COR-L47 (cell line): ENCODE data around the gene TXNIP.

Experiments
- DNase-seq: peaks from one replicate; lab custom pipeline; 2025; lab: John Stamatoyannopoulos, UW

Gene TXNIP

DNA sequence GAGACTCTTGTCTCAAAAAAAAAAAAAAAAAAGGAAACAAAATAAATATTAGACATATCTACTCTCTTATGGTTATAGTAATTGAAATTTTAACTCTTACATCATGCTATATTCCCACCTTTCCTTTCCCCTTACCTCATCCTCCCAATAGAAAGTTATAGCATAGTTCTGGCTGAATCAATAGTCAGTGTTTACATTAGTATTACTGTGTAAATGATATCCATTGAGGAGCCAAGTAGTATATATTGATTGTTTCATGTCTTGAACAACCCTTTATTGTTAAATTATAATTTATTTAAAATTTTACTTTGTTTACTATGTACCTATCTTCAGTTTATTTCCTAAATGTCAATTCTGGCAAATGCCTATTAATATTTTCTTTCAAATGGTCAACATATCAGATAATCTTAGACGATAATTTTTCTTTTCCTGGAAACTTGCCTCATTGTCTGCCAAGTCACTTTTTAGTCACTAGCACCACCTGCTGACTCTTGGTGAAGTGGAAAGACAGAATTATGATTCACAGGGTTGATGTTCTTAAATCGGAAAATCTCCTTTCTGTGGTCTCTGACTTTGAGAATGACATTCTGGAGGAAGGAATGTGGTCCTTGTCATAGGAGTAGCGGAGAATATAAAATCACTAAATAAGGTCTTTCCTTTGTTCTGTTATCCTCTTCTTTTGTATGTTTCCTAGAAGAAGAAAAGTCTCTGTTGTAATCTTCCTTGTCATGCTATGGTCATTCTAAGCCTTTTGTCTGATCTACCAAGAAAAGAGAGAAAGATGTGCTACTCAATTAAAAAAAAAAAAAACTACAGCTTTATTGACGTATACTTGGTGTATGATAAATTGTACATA is 16.6 kb upstream of the TXNIP start:
- peak; percentile 64 for DNase-seq

DNA sequence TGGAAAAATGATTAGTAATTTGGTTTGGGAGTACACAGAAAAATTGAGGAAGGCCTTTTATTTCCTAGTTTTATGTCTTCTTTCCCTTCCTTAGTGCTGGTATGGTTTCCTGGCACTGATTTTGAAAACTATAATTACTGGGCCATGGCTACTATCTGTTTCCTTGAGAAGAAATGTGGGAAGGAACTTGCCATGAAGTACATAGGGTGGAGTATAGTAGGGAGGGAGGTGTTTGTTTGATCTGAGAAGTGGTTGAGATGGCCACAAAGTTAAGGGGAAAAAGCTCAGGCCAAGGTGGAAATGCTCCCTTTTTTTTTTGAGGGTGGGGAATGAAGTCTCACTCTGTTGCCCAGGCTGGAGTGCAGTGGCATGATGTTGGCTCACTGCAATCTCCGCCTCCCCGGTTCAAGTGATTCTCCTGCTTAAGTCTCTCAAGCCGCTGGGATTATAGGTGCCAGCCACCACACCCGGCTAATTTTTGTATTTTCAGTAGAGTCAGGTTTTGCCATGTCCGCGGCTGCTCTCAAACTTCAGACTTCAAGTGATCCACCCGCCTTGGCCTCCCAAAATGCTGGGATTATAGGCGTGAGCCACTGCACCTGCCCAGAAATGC is 13.9 kb upstream of the TXNIP start:
- no peak for DNase-seq

DNA sequence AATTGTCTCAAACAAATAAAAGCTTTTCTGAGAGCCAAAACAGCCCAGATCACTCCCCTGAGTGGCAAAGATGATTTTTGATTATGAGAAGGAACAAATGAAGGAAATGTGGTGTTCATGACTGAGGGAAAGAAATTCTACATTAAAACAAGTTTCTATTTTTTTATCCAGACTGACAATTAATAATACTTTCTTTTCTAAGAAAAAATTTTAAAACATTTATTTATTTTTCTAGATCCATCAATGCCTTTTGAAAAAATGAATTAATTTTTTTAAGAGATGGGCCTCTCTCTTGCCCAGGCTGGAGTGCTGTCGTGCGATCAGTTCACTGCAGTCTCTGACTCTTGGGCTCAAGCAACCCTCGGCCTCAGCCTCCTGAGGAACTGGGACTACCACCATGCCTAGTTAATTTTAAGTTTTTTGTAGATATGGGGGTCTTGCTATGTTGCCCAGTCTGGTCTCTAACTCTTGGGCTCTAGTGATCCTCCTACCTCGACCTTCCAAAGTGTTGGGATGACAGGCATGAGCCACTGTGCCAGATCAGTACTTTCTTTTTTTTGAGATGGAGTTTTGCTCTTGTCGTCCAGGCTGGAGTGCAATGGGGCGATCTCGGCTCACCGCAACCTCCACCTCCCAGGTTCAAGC is 11.2 kb upstream of the TXNIP start:
- no peak for DNase-seq

GRCh38 chr1:146001709-146002108 is 5.3 kb upstream of the TXNIP start:
- no peak for DNase-seq

- peak; percentile 67 for DNase-seq
Measured at GRCh38 chr1:145999321-146000024, 3.1 kb upstream of the TXNIP start.

DNA sequence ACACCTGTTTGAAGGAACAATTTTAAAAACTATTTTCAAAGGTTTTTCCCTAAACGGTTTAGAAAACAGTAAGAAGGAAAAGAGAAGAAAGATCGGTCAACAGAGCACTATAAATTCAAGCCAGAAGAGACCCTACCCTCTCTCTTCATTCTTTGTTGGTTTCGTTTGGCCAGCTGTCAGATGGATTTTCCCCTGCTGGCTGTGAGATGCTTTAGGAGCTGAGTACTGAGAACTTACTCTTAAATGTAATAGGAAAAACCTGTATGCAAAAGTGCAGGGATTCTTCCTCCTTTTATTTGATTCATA is 1.3 kb upstream of the TXNIP start:
- DNase-seq = no peak

- DNase-seq = no peak
Measured at GRCh38 chr1:145997016-145997717, 788 bp upstream of the TXNIP start.

DNA sequence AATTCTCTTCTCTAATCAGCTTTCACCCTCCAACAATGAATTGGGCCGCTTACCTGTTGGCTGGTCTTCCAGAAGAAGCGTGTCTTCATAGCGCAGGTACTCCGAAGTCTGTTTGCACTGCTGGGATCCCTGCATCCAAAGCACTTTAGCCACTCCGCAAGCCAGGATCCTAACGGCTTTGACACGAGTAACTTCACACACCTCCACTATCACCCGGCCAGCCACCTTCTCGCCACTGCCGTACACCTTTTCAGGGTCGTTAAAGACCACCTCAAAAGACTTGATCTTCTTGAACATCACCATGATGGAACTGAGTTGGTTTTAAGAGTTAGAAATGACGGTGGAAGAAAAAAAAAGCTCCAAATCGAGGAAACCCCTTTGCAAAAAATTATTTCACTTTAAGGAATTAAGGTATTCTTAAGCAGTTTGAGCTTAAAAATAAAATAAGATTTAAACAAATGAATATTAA is 381 bp downstream of the TXNIP start:
- peak; percentile 14 for DNase-seq

GRCh38 chr1:145995148-145995881 is 1.1 kb downstream of the TXNIP start:
- DNase-seq = no peak

- no peak for DNase-seq
Measured at GRCh38 chr1:145994391-145995120, 1.8 kb downstream of the TXNIP start.

DNA sequence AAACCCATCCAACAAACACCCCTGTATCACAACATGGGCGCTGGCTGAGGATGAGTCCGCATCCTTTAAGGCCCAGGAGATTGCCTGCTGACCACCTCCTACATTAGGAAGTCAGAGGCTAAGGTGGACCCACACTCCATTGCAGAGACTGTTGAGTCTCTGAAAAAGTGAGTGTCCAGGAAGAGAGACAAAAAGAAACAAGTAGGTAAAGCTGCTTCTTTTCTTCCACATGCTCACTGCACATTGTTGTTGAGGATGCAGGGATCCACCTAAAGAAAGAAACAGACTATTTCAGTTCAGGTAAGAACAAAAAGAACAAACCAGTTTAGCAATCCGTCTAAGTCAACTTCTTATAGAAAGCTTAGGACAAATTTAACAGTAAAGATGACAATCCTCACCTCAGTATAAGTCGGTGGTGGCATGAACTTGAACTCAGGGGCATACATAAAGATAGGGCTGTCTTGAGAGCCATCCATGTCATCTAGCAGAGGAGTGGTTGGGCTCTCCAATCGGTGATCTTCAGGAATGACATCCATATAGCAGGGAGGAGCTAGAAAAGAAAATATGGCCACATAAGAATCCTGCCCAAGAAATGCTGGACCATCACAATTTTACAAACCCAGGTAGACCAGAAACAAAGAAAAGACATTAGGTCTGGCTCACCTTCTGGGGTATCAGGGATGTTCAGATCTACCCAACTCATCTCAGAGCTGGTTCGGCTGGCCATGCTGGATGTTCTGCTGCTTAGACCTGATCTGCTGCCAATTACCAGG is 2.6 kb downstream of the TXNIP start:
- no peak for DNase-seq

GRCh38 chr1:145992958-145993617 is 3.3 kb downstream of the TXNIP start:
- DNase-seq = no peak

GRCh38 chr1:145992502-145992936 is 3.9 kb downstream of the TXNIP start:
- DNase-seq = no peak

DNA sequence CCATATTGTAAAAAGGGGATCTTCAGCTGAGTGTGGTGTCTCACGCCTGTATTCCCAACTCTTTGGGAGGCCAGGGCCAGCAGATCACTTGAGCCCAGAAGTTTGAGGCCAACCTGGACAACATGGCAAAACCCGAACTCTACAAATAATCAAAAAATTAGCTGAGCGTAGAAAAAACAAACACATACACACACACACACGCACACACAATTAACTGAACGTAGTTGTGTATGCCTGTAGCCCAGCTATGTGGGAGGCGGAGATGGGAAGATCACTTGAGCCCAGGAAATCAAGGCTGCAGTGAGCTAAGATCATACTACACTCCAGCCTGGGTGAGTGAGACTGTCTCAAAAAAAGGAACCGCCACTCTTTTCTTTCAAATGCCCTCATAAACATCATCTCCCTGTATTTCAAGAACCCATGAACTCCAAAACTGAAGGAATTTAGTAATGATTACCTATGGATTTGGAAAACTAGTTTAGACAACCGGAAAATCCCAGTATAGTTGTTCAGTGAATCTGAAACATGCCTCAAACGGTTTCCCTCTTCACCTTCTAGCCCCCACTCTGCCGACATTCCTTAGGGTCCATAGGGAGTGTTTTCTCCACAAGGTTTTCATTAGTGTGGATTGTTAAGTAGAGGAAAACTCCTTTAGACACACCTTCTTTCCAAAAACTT is 4.5 kb downstream of the TXNIP start:
- no peak for DNase-seq

GRCh38 chr1:145990249-145990855 is 6.0 kb downstream of the TXNIP start:
- DNase-seq = no peak

DNA sequence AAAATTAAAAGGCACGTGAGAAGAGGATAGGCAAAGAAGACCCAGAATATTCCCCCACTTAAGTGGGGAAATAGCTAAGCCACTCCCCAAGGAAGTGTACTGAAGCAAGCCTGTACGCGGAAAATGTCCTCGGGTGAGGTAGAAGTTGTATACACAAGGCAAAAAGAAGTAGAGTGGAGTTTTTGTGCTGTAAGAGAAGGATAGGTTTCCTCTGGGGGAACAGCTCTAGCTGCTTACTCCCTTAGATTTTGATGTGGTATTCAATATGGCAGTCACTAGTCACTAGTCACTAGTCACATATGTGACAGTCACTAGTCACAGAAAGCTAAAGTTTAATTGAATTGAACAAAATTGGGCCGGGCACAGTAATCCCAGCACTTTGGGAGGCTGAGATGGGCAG is 7.6 kb downstream of the TXNIP start:
- no peak for DNase-seq

- DNase-seq = no peak
Measured at GRCh38 chr1:145987926-145988325, 8.5 kb downstream of the TXNIP start.

GRCh38 chr1:145986551-145986950 is 9.8 kb downstream of the TXNIP start:
- DNase-seq = no peak
